NCI-H2196 (cell line): ENCODE measurements around the gene VPS41.

Source experiments
- DNase-seq: peaks from one replicate; lab custom pipeline; 2025; ENCODE audit not compliant: unreplicated experiment; lab: John Stamatoyannopoulos, UW

The VPS41 gene

DNA sequence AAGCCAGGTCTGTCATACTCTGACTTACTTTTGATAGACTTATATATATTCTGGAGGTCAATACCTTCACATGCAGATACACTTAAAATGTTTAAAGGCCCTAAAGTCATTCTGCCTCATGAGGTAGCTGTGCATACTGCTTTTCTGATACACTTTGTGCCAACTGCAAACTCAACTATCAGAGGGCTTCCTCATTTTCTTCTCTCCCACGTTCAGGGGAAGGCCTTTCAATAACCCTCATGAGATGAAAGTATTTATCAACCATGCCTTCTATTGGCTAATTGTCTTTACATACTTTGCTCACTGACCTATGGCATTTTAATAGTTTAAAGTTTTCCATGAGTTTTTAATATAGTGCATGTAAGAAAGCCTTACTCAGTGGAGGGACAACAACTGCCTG lies 165.1 kb downstream of the VPS41 start:
- no peak for DNase-seq

DNA sequence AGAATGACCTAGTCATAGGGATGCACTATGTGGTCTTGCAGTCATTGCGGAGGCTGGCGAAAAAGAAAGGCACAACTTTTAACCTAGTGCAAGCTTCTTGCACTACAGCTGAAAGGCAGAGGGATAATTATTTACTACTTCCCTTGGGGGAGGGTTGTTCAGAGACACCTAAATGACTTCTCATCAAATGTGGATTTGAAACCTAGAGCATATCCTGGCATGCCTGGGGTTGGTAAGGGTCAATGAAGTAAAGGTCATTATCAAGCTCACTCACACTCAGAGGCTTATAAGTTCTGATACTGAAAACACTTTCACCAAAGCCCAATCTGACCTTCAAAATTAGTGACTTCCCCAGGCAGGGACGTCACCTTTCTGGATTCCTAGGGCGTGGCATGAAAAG lies 168.9 kb downstream of the VPS41 start:
- DNase-seq = no peak

DNA sequence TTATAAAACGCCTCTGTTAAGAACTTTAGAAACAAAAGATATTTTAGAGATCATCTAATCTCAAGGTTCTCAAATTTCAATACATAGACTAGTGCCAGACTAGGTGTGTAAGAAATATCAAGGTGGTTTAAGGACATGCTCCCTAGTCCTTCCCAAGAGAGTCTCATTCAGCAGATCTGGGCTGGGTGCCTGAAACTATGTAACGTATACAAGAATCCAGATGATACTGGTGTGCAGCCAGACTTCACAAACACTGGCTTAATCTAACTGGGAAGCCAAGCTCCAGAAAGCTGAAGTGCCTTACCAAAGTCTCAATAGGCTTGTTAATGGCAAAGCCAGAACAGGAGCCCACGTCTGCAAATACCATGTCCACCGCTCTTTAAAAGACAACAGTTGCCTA lies 172.9 kb downstream of the VPS41 start:
- peak; percentile 29 for DNase-seq

DNA sequence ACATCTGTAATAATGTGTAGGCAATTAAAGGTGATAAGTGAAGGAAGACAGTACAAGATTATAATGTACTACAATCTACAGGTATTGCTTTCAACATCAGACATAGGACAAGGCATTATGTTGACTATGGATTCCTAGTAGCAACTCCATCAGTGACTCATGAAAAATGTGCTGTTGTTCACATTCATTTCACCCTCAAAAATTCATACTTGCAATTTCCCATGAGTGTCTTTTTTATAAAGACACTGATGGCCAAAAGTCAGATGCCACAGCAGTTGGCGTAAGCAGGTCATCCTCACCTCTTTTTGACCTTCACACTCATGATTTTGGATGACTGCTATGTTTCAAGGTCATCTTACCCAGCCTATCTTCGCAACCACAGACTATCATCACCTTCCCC lies 177.8 kb downstream of the VPS41 start:
- no peak for DNase-seq

DNA sequence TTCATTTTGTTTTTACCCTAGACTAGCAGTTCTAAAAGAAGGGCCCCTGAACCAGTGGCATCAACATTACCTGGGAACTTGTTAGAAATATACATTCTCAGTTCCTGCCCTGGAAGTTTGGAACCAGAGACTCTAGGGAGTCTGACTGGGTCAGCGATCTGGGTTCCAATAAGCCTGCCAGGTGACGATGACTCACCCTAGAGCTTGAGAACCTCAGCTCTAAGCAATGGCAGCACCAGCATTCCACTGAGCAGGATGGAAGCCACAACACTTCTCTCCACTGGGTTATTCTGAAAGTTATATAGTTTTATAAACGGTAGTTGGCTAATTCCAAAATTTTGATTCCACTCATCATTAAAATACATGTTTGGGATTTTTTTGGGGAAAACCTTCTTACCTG lies 180.8 kb downstream of the VPS41 start:
- DNase-seq = no peak

DNA sequence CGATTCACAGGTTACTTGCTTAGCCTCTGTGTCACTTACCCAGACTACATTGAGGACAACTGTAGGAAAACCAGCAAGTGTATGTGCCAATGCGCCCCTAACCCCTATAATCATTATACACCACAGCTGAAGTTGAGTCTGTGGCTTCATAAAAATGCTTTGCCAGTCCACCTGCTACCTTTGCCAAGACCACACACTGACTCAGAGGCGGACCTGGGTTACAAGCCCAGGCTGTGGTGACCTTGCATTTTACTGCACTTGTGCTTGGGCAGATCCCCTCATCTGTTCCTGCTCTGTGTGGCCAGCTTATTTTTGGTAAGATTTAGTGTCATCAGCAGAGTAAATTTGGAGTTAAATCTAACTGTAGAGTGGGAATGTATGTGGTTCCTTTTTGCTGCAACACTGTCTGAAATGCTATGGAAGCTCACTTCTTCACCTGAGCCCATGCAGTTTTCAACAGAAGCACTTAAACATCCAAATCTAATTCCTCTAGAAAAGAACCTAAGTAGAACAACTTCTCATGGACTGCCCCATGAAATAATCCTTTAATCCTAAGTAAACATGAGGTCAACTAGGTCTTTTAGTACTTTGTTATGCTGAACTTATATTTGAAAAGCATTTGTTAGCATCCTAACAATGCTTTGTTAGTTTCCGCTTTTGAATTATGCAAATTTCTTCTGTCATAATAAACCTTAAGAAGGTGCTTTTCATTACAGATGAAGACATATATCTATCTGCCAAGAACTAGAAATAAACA lies 181.6 kb downstream of the VPS41 start:
- no peak for DNase-seq

DNA sequence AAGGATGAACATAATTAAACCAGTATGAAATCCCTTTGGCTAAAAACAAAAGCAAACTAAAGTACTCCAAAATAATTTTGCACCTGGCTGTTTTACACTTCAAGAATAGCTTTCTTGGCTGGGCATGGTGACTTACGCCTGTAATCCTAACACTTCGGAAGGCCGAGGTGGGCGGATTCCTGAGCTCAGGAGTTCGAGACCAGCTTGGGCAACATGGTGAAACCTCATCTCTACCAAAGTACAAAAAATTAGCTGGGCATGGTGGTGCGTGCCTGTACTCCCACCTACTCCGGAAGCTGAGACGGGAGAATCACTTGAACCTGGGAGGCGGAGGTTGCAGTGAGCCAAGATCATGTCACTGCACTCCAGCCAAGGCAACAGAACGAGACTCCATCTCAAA lies 185.7 kb downstream of the VPS41 start:
- DNase-seq = no peak

DNA sequence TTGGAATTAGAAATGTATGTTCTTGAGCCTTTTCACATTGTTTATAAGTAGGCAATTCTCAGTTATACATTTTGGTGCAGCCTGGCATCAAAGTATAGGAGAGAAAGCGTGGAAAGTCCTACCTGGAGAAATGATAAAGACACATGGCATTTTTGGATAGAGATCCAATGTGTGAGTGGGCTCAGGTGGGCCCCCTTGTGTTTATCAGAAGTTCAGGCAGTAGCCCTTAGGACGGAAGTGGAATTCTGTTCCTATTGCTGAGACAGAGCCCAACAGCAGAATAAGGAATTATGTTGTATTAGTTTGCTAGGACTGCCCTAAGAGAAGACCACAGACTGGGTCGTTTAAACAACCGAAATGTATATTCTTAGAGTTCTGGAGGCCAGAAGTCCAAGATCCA lies 192.6 kb downstream of the VPS41 start:
- no peak for DNase-seq

DNA sequence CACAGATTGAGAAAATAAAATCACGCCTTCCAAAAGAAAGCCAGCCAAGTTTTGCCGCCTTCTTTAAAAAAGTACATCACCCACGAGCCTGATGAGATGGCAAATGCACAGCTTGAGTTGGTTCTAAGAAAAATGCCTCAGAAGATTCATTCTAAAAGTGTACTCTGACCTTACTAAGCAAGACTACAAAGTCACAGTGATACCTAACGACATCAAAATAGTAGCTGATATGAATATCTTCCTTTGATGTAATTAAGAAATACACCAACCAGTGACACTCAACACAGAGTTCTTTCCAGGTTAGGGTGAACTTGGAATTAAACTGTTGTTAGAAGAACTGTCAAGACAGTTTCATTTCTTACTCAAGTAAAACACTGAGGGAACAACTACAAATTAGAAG lies 199.9 kb downstream of the VPS41 start:
- DNase-seq = no peak

DNA sequence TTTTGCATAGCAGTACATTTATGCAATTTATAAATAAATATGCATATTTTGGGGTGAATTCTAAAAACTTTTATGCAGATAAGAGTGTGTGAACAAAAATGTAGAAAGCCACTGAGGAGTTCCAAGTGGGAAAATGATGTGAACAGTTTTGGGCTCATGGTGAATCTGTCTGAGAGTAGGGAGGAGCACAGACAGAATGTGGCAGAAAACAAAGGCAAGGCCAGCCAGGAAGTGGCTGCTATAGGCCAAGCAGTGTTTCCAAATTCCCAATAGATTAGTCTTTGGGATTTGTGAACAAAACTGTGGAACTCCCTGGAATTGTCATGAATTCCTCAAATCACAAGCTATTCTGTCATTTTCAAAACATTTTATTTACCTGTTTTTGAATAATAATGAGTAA lies 204.2 kb downstream of the VPS41 start:
- DNase-seq = no peak

DNA sequence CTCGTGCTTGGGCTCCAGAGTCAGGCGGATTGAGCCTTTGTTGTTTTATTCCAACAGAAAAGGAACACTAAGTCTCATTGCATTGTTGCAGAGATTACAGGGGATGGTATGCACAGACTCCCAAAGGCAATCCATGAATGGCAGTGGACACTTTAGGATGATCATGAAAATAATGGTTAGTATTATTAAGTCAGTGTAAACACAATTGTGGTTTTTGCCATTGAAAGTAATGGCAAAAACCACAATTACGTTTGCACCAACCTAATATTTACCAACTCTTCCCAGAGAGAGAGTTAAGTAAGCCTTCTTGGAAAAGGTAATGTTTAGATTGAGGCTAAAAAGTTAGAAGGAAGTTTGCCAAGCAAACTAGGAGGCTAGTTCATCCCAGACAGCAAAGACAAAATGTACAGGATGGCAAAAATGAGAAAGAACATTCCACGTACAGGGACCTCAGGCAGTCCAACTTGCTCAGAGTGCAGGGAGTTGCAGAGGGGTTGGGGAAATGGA lies 204.9 kb downstream of the VPS41 start:
- no peak for DNase-seq

DNA sequence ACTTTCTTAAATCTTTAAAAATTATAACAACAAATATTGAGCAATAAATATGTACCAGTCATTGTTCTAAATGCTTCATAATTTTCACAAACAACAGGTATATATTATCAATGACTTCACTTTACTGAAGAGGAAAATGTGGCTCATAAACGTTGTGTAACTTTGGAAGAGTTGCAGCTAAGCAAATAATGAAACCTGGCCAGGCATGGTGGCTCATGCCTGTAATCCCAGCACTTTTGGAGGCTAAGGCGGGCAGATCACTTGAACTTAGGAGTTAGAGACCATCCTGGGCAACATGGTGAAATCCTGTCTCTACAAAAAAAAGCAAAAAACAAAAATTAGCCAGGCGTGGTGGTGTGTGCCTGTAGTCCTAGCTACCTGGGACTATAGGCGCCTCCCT lies 205.9 kb downstream of the VPS41 start:
- DNase-seq = no peak

DNA sequence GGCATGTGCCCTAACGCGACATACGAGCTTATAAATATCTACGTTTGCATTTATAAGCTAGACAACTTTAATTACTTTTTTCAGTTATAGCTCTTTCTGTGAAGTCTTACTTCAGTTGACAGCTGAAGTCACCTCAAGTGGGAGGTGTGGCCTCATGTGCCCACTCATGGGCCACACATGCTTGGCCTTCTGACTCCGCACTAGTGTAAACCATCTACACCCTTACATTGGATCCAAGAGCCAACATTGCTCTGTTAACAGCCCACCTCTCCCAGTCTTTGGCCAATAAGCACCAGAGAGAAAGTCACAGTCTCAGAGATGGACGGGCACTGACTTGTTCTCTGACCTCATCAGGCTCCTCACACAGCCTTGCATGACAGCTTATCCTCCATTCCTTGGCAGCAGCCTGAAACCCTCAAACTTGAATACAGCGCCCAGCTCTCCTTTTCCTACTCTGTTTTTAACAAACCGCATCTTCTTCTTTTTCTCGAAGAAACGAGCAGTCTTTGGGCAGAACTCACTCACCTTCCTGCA lies 206.9 kb downstream of the VPS41 start:
- DNase-seq = no peak

DNA sequence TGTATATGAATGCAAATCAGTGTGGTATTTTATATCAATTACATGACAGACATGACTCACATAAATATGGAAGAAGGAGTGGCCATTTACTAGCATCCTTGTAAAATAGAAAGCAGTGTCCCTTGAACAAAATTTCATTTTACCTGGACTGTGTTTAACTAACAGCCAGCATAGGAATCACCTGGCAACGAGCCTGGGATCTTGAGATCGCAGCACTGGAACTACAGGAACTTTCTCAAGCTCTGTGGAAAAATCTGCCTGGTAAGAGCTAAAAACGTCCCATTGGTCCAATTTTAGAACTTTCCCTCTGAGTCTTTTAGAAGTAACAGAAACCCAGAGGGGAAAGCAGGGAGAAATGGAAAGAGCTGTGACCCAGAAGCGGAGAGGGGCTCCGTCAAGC lies 208.9 kb downstream of the VPS41 start:
- DNase-seq = no peak

DNA sequence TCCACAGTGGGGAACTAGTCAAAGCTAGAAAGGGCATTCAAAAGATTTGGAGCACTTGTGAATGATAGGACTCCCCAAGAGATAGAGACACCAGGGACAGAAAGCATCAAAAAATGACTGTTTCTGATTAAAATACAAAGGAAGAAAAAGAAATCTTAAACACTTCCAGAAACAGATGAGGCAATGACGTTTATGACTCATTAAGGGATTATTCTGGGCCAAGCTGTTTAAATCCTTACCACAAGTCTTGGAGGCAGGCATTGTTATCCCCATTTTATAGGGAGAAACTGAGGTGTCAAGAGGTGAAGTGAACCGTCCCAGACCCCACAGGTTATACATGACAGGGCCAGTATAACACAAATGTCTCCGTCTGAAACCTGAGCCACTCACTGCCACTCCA lies 209.5 kb downstream of the VPS41 start:
- no peak for DNase-seq

DNA sequence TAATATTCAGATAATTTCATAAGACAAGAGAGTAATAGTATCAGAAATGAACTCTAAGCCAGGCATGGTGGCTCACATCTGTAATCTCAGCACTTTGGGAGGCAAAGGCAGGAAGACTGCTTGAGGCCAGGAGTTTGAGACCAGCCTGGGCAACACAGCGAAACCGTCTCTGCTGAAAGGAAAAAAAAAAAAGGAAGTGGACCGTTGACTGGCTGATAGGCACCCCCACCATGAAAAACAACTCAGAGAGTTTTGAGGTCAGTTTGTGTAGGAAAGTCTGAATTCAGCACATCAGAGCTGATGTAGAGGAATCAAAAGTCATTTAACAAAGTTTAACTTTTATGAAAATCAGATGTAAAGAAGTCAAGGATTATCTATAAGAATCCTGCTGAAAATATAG lies 214.7 kb downstream of the VPS41 start:
- DNase-seq = no peak

DNA sequence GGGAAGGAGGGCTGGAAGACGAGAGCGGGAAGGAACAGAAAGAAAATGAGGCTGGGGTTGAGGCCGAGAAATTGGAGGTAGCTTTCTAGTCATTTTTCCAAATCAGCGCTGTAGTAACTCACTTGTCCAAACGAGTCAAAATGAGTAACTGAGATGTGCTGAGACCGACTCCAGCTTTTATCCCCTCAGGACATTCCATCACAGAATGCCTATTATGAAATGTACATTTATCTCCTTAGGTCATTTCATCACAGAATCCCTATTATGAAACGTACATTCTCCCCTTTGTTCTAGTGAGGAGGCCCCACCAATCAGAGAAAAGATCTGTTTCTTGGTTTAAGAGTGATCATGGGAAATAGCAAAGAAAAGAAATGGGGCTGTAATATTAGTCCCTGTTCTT lies 222.1 kb downstream of the VPS41 start:
- DNase-seq = no peak

DNA sequence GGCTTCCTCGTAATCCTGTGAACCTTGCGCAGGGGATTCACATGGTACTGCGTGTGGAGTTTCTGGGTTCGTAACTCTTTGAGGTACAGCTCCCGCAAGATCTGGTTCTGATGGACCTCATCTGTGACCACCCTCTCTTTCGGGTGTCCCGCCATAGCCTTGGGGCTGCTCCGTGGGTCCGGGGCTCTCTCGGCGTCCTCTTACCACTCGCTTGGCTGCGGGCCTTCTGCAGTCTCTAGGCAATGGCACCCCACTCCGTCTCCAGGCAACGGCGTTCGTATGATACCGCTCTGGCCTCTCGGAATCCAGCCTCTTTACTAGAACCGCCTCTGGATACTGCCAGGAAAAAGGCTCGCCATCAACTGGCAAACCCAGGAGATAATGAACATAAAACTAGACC lies 223.1 kb downstream of the VPS41 start:
- no peak for DNase-seq

DNA sequence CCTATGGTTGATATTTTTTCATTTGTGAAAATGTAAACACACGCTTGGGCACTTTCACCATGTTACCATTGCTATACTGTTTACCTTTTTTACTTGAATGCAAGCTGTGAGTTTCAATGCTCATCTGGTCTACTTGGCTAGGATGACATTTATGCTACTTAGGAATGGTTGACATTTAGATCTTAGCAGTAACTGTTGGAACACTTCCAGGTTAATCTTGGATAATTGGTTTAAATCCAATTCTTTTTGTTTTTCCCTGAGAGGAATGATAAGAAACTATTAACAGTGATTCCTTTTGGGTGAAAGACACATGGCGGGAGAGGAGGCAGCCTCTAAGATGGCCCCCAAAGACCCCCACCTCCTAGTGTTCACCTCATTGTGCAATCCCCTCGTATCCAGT lies 226.4 kb downstream of the VPS41 start:
- DNase-seq = no peak

DNA sequence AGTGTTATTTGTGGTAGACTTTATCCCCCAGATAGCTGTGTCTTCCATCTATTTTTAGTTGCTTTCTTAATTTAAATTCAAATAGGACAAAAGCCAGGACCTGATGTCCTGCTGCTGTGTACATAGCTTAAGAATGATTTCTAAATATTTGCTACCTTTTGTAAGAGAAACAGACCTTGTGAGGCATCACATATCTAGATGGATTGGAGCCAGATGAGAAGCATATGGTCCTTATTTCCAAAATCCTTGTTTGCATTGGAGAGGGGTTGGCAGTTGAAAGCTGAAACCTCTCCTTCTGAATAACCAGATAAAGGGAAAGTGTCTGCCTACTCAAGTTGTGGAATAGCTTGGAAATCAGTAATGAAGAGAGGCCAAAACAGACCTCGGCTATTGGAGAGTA lies 227.1 kb downstream of the VPS41 start:
- peak; percentile 26 for DNase-seq

DNA sequence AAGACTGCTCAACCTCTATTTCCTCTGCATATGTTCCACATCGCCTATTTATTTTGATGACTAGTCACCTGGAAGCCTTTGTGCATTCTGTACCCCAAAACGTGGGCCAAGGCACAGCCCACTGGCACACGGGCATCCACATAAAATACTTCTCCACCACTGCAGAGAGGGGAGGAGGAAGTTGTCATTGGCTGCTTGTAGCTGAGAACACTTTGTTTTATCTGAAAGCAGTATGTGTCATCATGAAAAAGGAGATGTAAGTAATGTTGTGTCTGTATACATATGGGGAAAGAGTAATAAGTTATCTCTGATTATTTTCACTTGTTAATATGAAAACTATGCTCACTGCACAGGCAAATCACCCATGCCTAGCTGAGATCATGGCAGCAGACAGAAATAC lies 229.6 kb downstream of the VPS41 start:
- DNase-seq = no peak

DNA sequence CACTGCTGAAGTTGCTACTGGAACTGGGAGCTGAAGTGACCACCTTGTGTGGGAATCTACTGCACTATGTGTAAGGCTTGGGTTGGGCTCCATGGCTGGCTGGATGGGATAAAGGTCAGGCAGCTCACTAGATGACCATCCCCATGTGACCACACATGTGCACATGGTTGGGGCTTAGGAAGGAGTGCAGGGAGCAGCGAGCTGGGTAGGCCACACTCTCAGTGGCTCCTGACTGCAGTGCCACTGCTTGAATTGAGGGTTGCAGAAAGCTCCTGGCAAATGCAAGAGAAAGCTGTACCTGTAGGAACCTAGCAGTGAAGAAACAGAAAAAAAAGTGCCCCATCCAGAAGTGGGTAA lies 230.3 kb downstream of the VPS41 start:
- DNase-seq = no peak
